Measurements from ENCODE around the gene GABRG3. TPM values are rescaled to one million over a fixed set of nuclear protein-coding genes. Genes with fewer than 3 reads are reported as not detected.

The GABRG3 gene
- total and polyA plus RNA-seq, 7 donors: under 0.01 to 0.28 (median 0.05) TPM; not detected in 3

DNA sequence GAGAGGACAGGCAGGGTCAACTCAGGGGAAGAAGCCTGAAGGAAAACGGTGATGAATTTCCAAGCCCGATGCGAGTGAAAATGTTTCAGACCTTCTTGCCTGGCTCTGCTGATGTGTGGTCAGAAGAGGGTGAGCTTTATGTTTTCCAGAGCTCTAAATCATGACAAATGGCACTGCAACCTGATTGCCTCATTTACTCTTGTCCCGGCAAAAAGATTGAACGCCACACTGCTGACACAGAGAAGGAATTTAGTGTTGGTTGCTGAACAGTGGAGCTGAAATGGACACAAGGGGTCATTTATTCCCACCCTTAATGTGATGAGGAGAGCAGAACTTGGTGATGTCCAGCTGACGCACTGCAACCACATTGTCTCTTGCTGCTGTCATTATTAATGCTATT, 36.1 kb upstream of the GABRG3 start:
- no peak for DNase-seq
- Histone ChIP-seq H3K36me3 (no peaks in the 10 kb centered on the region), H3K27ac (no peak overlapping the region), H3K9me3 (no peaks in the 10 kb centered on the region), H3K4me3 (no peak overlapping the region), H3K4me1 (no peaks in the 10 kb centered on the region), H3K27me3 (no peaks in the 10 kb centered on the region)
- intact Hi-C loops (cut with DNase I): no loop called here
- no peak for TF ChIP-seq EP300 (IDR thresholded peaks at IDR 0.05)
- 86 to 92% methylated on average over 6 of the region's 6 CpGs for WGBS, 2 donors

GRCh38 chr15:26935322-26935721, 35.7 kb upstream of the GABRG3 start:
- H3K4me3 ChIP-seq: no peak overlapping the region
- no peaks in the 10 kb centered on the region for H3K27me3 ChIP-seq
- DNase-seq: no peak
- intact Hi-C loops (cut with DNase I): no loop called here
- no peaks in the 10 kb centered on the region for H3K4me1 ChIP-seq
- no peaks in the 10 kb centered on the region for H3K36me3 ChIP-seq
- TF ChIP-seq EP300 (IDR thresholded peaks at IDR 0.05) (no peak), POLR2AphosphoS5 (IDR thresholded peaks at IDR 0.05) (no peak), POLR2A (IDR thresholded peaks at IDR 0.05) (no peak)
- TF ChIP-seq, protein P1, sequence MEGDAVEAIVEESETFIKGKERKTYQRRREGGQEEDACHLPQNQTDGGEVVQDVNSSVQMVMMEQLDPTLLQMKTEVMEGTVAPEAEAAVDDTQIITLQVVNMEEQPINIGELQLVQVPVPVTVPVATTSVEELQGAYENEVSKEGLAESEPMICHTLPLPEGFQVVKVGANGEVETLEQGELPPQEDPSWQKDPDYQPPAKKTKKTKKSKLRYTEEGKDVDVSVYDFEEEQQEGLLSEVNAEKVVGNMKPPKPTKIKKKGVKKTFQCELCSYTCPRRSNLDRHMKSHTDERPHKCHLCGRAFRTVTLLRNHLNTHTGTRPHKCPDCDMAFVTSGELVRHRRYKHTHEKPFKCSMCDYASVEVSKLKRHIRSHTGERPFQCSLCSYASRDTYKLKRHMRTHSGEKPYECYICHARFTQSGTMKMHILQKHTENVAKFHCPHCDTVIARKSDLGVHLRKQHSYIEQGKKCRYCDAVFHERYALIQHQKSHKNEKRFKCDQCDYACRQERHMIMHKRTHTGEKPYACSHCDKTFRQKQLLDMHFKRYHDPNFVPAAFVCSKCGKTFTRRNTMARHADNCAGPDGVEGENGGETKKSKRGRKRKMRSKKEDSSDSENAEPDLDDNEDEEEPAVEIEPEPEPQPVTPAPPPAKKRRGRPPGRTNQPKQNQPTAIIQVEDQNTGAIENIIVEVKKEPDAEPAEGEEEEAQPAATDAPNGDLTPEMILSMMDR (IDR thresholded peaks at IDR 0.05): no peak
- H3K9me3 ChIP-seq: no peaks in the 10 kb centered on the region
- no peak overlapping the region for H3K27ac ChIP-seq
- 88 to 91% methylated on average over 12 of the region's 12 CpGs for WGBS, 2 donors

DNA sequence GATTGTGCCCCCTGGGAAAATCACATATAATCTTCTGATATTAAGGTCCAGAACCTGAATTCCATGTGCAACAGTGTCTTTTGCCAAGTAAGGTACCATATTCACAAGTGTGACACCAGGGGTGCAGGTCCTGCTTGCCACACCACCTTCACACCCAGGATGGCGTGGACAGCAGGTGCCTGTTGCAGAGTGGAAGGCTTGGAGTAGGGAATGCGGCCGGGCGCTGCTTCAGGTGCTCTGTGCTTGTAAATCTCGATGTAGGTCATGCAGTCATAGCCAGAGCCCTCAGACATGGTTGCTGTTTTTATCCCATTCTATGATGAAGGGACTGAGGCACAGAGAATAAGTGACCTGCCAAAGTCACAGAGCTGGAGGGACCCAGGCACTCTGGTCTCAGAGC, 34.5 kb upstream of the GABRG3 start:
- no peak for DNase-seq
- Histone ChIP-seq H3K27ac (no peak overlapping the region), H3K9me3 (no peaks in the 10 kb centered on the region), H3K36me3 (no peaks in the 10 kb centered on the region), H3K4me3 (no peak overlapping the region), H3K4me1 (no peaks in the 10 kb centered on the region), H3K27me3 (no peaks in the 10 kb centered on the region)
- 82 to 91% methylated on average over 5 of the region's 5 CpGs for WGBS, 2 donors
- no peak for TF ChIP-seq POLR2A (IDR thresholded peaks at IDR 0.05)
- TF ChIP-seq POLR2AphosphoS5 (IDR thresholded peaks at IDR 0.05): no peak
- TF ChIP-seq, protein P1 (IDR thresholded peaks at IDR 0.05): no peak
- TF ChIP-seq EP300 (IDR thresholded peaks at IDR 0.05): no peak
- intact Hi-C loops (cut with DNase I): no loop called here

DNA sequence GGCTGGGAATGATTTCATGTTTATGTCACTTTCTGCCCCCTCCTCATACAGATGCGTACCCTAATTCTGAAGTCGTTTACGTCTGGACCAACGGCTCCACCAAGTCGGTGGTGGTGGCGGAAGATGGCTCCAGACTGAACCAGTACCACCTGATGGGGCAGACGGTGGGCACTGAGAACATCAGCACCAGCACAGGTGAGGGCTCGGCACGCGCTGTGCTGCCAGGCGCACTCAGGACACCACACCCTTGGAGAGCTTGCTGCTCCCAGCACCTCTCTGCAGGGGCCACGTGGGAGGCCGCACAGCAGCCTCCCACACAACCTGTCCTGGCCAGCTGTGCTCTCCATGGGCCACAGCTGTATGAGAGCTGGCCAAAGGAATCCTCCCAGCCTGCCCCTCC, 33.8 kb upstream of the GABRG3 start:
- no peak overlapping the region for H3K27ac ChIP-seq
- no peak for DNase-seq
- H3K4me3 ChIP-seq: no peak overlapping the region
- no peaks in the 10 kb centered on the region for H3K27me3 ChIP-seq
- H3K4me1 ChIP-seq: no peaks in the 10 kb centered on the region
- H3K9me3 ChIP-seq: no peaks in the 10 kb centered on the region
- no peak for TF ChIP-seq POLR2AphosphoS5 (IDR thresholded peaks at IDR 0.05)
- no peaks in the 10 kb centered on the region for H3K36me3 ChIP-seq
- WGBS, 2 donors: 89 to 92% methylated on average over 13 of the region's 13 CpGs
- intact Hi-C loops (cut with DNase I): no loop called here

GRCh38 chr15:26939398-26939797, 31.6 kb upstream of the GABRG3 start:
- Histone ChIP-seq H3K36me3 (no peaks in the 10 kb centered on the region), H3K27me3 (no peaks in the 10 kb centered on the region), H3K4me1 (no peaks in the 10 kb centered on the region), H3K9me3 (no peaks in the 10 kb centered on the region), H3K4me3 (no peak overlapping the region), H3K27ac (no peak overlapping the region)
- intact Hi-C loops (cut with DNase I): no loop called here
- WGBS, 2 donors: 64 to 67% methylated on average over 5 of the region's 5 CpGs
- no peak for TF ChIP-seq EP300 (IDR thresholded peaks at IDR 0.05)
- TF ChIP-seq, protein P1 (IDR thresholded peaks at IDR 0.05): no peak
- TF ChIP-seq POLR2A (IDR thresholded peaks at IDR 0.05): no peak
- no peak for TF ChIP-seq POLR2AphosphoS5 (IDR thresholded peaks at IDR 0.05)
- DNase-seq: no peak

GRCh38 chr15:26941489-26941888, 29.5 kb upstream of the GABRG3 start:
- Histone ChIP-seq H3K27me3 (no peaks in the 10 kb centered on the region), H3K4me1 (no peaks in the 10 kb centered on the region), H3K9me3 (no peaks in the 10 kb centered on the region), H3K4me3 (no peak overlapping the region), H3K36me3 (no peaks in the 10 kb centered on the region), H3K27ac (no peak overlapping the region)
- DNase-seq: no peak
- 77 to 86% methylated on average over 5 of the region's 5 CpGs for WGBS, 2 donors
- TF ChIP-seq, protein P1 (IDR thresholded peaks at IDR 0.05): no peak
- no peak for TF ChIP-seq POLR2A (IDR thresholded peaks at IDR 0.05)
- TF ChIP-seq POLR2AphosphoS5 (IDR thresholded peaks at IDR 0.05): no peak
- no peak for TF ChIP-seq EP300 (IDR thresholded peaks at IDR 0.05)
- intact Hi-C loops (cut with DNase I): no loop called here
